Measurements from ENCODE around the gene CORO1C.

Gene CORO1C

GRCh38 chr12:108681317-108681716, 50.0 kb downstream of the CORO1C start:
- peaks cover 17% of the 10 kb centered on the region for H3K4me1 Mint-ChIP-seq
- H3K27ac Mint-ChIP-seq: peak overlapping the region; percentile 21
- DNase-seq: no peak
- no peak overlapping the region for H3K4me3 Mint-ChIP-seq
- H3K27me3 Mint-ChIP-seq (ENCODE audit: low read depth, poor library complexity): no peaks in the 10 kb centered on the region
- TF ChIP-seq, protein P1, sequence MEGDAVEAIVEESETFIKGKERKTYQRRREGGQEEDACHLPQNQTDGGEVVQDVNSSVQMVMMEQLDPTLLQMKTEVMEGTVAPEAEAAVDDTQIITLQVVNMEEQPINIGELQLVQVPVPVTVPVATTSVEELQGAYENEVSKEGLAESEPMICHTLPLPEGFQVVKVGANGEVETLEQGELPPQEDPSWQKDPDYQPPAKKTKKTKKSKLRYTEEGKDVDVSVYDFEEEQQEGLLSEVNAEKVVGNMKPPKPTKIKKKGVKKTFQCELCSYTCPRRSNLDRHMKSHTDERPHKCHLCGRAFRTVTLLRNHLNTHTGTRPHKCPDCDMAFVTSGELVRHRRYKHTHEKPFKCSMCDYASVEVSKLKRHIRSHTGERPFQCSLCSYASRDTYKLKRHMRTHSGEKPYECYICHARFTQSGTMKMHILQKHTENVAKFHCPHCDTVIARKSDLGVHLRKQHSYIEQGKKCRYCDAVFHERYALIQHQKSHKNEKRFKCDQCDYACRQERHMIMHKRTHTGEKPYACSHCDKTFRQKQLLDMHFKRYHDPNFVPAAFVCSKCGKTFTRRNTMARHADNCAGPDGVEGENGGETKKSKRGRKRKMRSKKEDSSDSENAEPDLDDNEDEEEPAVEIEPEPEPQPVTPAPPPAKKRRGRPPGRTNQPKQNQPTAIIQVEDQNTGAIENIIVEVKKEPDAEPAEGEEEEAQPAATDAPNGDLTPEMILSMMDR (IDR thresholded peaks at IDR 0.05): no peak
- H3K36me3 Mint-ChIP-seq (ENCODE audit: low read depth): peaks cover 11% of the 10 kb centered on the region
- H3K9me3 Mint-ChIP-seq: no peaks in the 10 kb centered on the region

DNA sequence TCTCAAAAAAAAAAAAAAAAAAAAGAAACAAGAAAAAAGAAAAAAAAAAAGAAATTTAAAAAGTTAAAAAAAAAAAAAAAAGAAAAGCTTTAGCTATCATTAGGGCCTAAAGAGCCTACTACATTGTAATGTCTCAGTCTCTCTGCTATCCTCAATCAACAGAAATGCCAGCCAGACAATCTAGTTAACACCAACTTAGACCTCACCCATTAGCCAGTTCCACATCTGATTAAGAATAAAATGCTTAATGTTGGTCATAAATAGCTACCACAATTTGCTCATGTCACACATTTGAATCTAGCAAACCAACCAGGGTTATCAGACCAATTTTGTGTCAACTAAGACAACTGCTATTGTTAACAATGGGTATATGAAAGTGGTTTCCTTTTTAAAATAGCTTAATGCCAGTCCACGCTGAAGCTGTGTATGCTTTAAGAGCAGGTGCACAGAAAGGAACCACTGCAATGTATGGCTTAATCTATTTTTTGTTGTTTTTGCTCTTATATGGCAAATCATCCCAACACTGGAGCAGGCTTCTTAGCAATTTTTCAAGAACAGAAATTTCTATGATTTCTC, 52.1 kb downstream of the CORO1C start:
- DNase-seq: no peak

DNA sequence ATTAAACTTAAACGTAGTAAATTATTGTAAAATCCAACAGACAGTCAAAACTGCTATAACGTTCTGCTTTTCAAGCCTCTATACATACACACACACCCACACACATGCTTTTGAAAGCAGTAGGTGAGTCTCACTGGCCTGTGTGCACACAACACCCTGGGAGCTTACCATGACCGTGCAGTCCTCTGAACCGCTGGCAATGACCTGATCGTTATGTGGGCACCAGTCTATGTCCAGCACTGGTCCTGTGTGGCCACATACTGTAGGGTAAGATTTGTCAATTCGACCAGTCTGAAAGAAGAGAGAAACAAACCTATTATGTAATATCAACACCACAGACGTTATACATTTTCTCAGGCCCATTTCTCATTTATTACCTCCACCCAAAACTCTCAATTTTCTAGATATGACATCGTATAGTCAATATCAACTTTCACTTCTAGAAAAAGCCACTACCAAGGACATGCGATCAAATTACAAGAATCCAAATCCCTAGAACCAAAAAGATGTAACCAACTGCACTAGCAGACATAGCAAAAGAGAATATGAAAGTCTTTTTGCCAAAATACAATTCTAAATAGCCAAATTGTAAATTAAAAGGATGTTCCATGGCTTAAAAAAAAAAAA, 53.1 kb downstream of the CORO1C start:
- Mint-ChIP-seq H3K27me3 (ENCODE audit: low read depth, poor library complexity) (no peaks in the 10 kb centered on the region), H3K4me1 (peaks cover 16% of the 10 kb centered on the region), H3K9me3 (no peaks in the 10 kb centered on the region), H3K4me3 (no peak overlapping the region), H3K27ac (peak overlapping the region; percentile 79), H3K36me3 (ENCODE audit: low read depth) (peaks cover 35% of the 10 kb centered on the region)
- no peak for DNase-seq
- TF ChIP-seq, protein P1 (IDR thresholded peaks at IDR 0.05): no peak

More for the DNA sequence above, 52.1 kb downstream of the CORO1C start:
- Mint-ChIP-seq H3K27me3 (ENCODE audit: low read depth, poor library complexity) (no peaks in the 10 kb centered on the region), H3K4me1 (peaks cover 16% of the 10 kb centered on the region), H3K4me3 (no peak overlapping the region), H3K9me3 (no peaks in the 10 kb centered on the region), H3K36me3 (ENCODE audit: low read depth) (peaks cover 28% of the 10 kb centered on the region), H3K27ac (no peak overlapping the region)
- TF ChIP-seq, protein P1 (IDR thresholded peaks at IDR 0.05): no peak

GRCh38 chr12:108677381-108677780, 53.9 kb downstream of the CORO1C start:
- TF ChIP-seq, protein P1 (IDR thresholded peaks at IDR 0.05): no peak
- DNase-seq: no peak
- Mint-ChIP-seq H3K4me3 (no peak overlapping the region), H3K4me1 (peaks cover 16% of the 10 kb centered on the region), H3K27me3 (ENCODE audit: low read depth, poor library complexity) (no peaks in the 10 kb centered on the region), H3K36me3 (ENCODE audit: low read depth) (peaks cover 42% of the 10 kb centered on the region), H3K9me3 (no peaks in the 10 kb centered on the region), H3K27ac (no peak overlapping the region)

- TF ChIP-seq, protein P1 (IDR thresholded peaks at IDR 0.05): no peak
- H3K4me3 Mint-ChIP-seq: no peak overlapping the region
- H3K27ac Mint-ChIP-seq: no peak overlapping the region
- H3K4me1 Mint-ChIP-seq: peaks cover 22% of the 10 kb centered on the region
- DNase-seq: no peak
- no peaks in the 10 kb centered on the region for H3K9me3 Mint-ChIP-seq
- no peaks in the 10 kb centered on the region for H3K27me3 Mint-ChIP-seq (ENCODE audit: low read depth, poor library complexity)
- peaks cover 47% of the 10 kb centered on the region for H3K36me3 Mint-ChIP-seq (ENCODE audit: low read depth)
These were observed 54.6 kb downstream of the CORO1C start for GRCh38 chr12:108676707-108677106.

- no peak overlapping the region for H3K4me3 Mint-ChIP-seq
These were observed 55.5 kb downstream of the CORO1C start for GRCh38 chr12:108675792-108676191.

More at GRCh38 chr12:108675792-108676191, 55.5 kb downstream of the CORO1C start:
- Mint-ChIP-seq H3K36me3 (ENCODE audit: low read depth) (peaks cover 53% of the 10 kb centered on the region), H3K4me1 (peaks cover 29% of the 10 kb centered on the region), H3K9me3 (no peaks in the 10 kb centered on the region), H3K27ac (peak overlapping the region; percentile 88), H3K27me3 (ENCODE audit: low read depth, poor library complexity) (no peaks in the 10 kb centered on the region)
- TF ChIP-seq, protein P1 (IDR thresholded peaks at IDR 0.05): no peak
- DNase-seq: no peak

All from nephron progenitor cell (in vitro differentiated cells).